Glutamatergic neuron (in vitro differentiated cells): ENCODE data around the gene EPB41. TPM values are rescaled to one million over a fixed set of nuclear protein-coding genes. Genes with fewer than 3 reads are reported as not detected.
"Not testable (repeated sequence)": the region's sequence is repeated elsewhere in the genome, so short reads cannot be mapped to it uniquely, and the experiment has no call there.

Experiments
- DNase-seq: peaks from one replicate; pipeline ENCODE4 v3.0.0; 2022
- H3K27ac Mint-ChIP-seq: one replicate; pipeline ENCODE4 v1.8.0; 2020; ENCODE audit warnings: mild to moderate bottlenecking, mixed read lengths, inconsistent platforms; ENCODE audit not compliant: unreplicated experiment
- H3K27me3 Mint-ChIP-seq: one replicate; pipeline ENCODE4 v1.8.0; 2020; ENCODE audit warnings: mild to moderate bottlenecking, moderate library complexity, mixed read lengths, inconsistent platforms; ENCODE audit not compliant: unreplicated experiment
- H3K36me3 Mint-ChIP-seq: one replicate; pipeline ENCODE4 v1.8.0; 2020; ENCODE audit warnings: mild to moderate bottlenecking, mixed read lengths, inconsistent platforms; ENCODE audit not compliant: unreplicated experiment
- H3K4me1 Mint-ChIP-seq: one replicate; pipeline ENCODE4 v1.8.0; 2020; ENCODE audit warnings: mild to moderate bottlenecking, low read depth, mixed read lengths, inconsistent platforms; ENCODE audit not compliant: unreplicated experiment
- H3K4me3 Mint-ChIP-seq: one replicate; pipeline ENCODE4 v1.8.0; 2020; ENCODE audit warnings: mild to moderate bottlenecking, mixed read lengths, inconsistent platforms; ENCODE audit not compliant: unreplicated experiment
- H3K9me3 Mint-ChIP-seq: one replicate; pipeline ENCODE4 v1.8.0; 2020; ENCODE audit warnings: mild to moderate bottlenecking, moderate library complexity, mixed read lengths, inconsistent platforms; ENCODE audit not compliant: unreplicated experiment
- CTCF ChIP-seq: fragments of 200-600 bp; sonication (generic); IDR thresholded peaks from one replicate; pipeline ENCODE4 v1.5.0; 2021; ENCODE audit not compliant: partially characterized antibody, unreplicated experiment
- total RNA-seq: library from RNA; stranded (reverse); fragmentation: NEBNext Ultra II Directional; extraction: Animal tissue kit (Norgen Biotek cat#: 25700); gene quantifications from one replicate; pipeline ENCODE4 v1.2.1, GENCODE V29; 2021; ENCODE audit not compliant: unreplicated experiment

The EPB41 gene
- total RNA-seq, 1 donor from 2014 or later = 213 TPM

GRCh38 chr1:29029667-29030066, 115.3 kb downstream of the EPB41 start:
- TF ChIP-seq CTCF = no peak
- Mint-ChIP-seq H3K27ac (peak overlapping the region; percentile 75), H3K9me3 (no peaks in the 10 kb centered on the region), H3K36me3 (no peaks in the 10 kb centered on the region), H3K4me3 (peak overlapping the region; percentile 58), H3K4me1 (peaks cover 18% of the 10 kb centered on the region), H3K27me3 (peaks cover 3% of the 10 kb centered on the region)
- no peak for DNase-seq

DNA sequence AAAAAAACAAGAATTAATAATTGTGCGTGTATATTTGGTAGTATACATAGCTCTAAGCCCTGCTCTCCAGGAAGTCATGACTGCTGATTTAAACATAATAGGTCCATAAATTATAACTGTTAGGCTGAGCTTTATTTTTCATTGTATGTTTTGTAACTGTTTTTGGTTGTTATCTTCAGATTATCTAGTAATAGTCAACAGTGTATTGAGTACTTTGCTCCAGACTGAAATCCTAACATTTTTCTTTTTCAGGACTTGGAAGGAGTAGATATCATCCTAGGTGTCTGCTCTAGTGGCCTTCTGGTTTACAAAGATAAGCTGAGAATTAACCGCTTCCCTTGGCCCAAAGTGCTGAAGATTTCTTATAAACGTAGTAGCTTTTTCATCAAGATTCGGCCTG, 118.5 kb downstream of the EPB41 start:
- no peak for DNase-seq
- H3K36me3 Mint-ChIP-seq = no peaks in the 10 kb centered on the region
- H3K9me3 Mint-ChIP-seq = no peaks in the 10 kb centered on the region
- H3K27me3 Mint-ChIP-seq = peaks cover 3% of the 10 kb centered on the region
- peaks cover 18% of the 10 kb centered on the region for H3K4me1 Mint-ChIP-seq
- H3K4me3 Mint-ChIP-seq = no peak overlapping the region
- TF ChIP-seq CTCF = no peak
- no peak overlapping the region for H3K27ac Mint-ChIP-seq

- Mint-ChIP-seq H3K9me3 (no peaks in the 10 kb centered on the region), H3K4me1 (peaks cover 13% of the 10 kb centered on the region), H3K27me3 (peaks cover 3% of the 10 kb centered on the region), H3K4me3 (no peak overlapping the region), H3K36me3 (no peaks in the 10 kb centered on the region), H3K27ac (no peak overlapping the region)
- no peak for DNase-seq
- peak; percentile 43 for TF ChIP-seq CTCF
Measured at GRCh38 chr1:29033829-29034466, 119.6 kb downstream of the EPB41 start.

DNA sequence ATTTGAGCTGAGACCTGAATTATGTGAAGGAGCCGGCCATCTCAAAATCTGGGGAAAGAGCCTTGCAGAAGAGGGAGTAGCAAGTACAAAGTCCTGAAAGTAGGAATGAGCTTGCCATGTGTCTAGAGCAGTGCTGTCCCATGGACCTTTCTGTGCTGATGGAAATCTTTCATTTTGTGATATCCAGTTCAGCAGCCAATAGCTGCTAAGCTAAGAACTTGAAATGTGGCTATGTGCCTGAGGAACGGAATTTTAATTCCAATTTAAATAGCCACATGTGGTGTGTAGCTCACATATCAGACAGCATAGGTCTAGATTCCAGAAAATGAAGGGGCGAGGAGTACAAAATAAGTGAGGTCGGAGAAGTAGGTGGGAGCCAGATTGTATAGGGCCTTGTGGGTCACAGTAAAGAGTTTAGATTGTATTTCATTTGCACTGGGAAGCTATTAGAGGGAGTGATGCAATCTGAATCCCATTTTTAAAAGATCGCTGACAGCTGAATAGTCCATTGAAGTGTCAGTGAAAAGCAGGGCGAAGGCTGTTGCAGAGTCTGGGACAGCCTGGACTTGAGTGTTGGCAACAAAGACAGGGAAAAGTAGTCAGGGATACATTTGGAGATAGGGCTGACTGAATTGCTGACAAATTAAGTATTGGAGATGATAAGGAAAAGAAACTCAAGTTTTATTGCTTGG, 129.1 kb downstream of the EPB41 start:
- Mint-ChIP-seq H3K4me3 (no peak overlapping the region), H3K27ac (no peak overlapping the region), H3K36me3 (no peaks in the 10 kb centered on the region), H3K9me3 (peaks cover 4% of the 10 kb centered on the region), H3K4me1 (no peaks in the 10 kb centered on the region), H3K27me3 (no peaks in the 10 kb centered on the region)
- TF ChIP-seq CTCF = no peak
- DNase-seq = no peak

DNA sequence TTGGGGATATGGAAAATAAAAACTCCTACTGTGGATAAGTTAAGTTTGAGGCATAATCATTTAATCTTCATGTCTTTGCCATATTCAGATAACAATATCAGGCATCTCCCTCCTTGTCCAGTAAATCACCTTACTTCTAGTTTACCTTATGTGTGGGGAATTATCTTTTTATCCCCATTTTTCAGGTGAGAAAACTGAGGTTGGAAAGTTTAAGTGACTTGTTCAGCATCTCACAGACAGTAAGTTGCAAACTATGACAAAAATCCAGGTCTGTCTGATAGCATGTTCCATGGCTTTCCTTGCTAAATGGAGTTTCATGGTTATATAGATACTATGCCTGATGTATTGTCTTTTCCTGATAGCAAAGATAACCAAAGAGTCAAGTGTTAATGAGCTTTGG, 129.6 kb downstream of the EPB41 start:
- no peak overlapping the region for H3K4me3 Mint-ChIP-seq
- H3K36me3 Mint-ChIP-seq = no peaks in the 10 kb centered on the region
- H3K27me3 Mint-ChIP-seq = no peaks in the 10 kb centered on the region

DNA sequence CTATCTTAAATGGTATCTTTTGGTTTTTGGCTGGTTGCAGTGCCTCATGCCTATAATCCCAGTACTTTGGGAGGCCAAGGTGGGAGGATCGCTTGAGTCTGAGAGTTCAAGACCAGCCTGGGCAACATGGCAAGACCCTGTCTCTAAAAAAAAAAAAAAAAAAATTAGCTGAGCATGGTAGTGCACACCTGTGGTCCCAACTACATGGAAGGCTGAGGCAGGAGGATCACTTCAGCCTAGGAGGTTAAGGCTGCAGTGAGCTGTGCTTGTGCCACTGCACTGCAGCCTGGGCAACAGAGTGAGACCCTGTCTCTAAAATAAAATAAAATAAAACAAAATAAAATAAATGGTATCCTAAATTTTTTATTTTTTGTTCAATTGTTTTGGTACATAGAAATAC, 131.3 kb downstream of the EPB41 start:
- not testable (repeated sequence) for H3K27ac Mint-ChIP-seq, DNase-seq, H3K4me3 Mint-ChIP-seq, H3K4me1 Mint-ChIP-seq, H3K36me3 Mint-ChIP-seq, H3K9me3 Mint-ChIP-seq, H3K27me3 Mint-ChIP-seq

More for the DNA sequence above, 129.6 kb downstream of the EPB41 start:
- H3K9me3 Mint-ChIP-seq = peaks cover 4% of the 10 kb centered on the region
- no peak for TF ChIP-seq CTCF
- H3K27ac Mint-ChIP-seq = no peak overlapping the region
- H3K4me1 Mint-ChIP-seq = no peaks in the 10 kb centered on the region
- no peak for DNase-seq
